Central memory CD8-positive, alpha-beta T cell (primary cell): ENCODE results near the gene CCDC32.

Experiments used
- ATAC-seq: fragments of 150-1000 bp; cut with Tn5 transposase; replicated peaks from 2 replicates; pipeline ENCODE4 v1.10.0; 2022; ENCODE audit warnings: mild to moderate bottlenecking, moderate FRiP score, moderate number of reproducible peaks; ENCODE audit not compliant: poor library complexity, severe bottlenecking; ENCODE audit errors: extremely low read depth
- DNase-seq, 2 donors: peaks; one replicate each; pipeline ENCODE4 v3.0.0; 2021; ENCODE audit warnings: low spot score in 2 of 2
- H3K27ac Mint-ChIP-seq: one replicate; pipeline ENCODE4 v1.8.0; 2022; ENCODE audit warnings: low read depth, mild to moderate bottlenecking, moderate library complexity, mixed read lengths
- H3K27me3 Mint-ChIP-seq: one replicate; pipeline ENCODE4 v1.8.0; 2022; ENCODE audit warnings: mixed read lengths
- H3K36me3 Mint-ChIP-seq: one replicate; pipeline ENCODE4 v1.8.0; 2022; ENCODE audit warnings: mild to moderate bottlenecking, moderate library complexity, mixed read lengths; ENCODE audit not compliant: insufficient read depth
- H3K4me1 Mint-ChIP-seq: one replicate; pipeline ENCODE4 v1.8.0; 2022; ENCODE audit warnings: mixed read lengths
- H3K4me3 Mint-ChIP-seq: one replicate; pipeline ENCODE4 v1.8.0; 2022; ENCODE audit warnings: mild to moderate bottlenecking, moderate library complexity, mixed read lengths
- H3K9me3 Mint-ChIP-seq: one replicate; pipeline ENCODE4 v1.8.0; 2022; ENCODE audit warnings: mixed read lengths

The CCDC32 gene

DNA sequence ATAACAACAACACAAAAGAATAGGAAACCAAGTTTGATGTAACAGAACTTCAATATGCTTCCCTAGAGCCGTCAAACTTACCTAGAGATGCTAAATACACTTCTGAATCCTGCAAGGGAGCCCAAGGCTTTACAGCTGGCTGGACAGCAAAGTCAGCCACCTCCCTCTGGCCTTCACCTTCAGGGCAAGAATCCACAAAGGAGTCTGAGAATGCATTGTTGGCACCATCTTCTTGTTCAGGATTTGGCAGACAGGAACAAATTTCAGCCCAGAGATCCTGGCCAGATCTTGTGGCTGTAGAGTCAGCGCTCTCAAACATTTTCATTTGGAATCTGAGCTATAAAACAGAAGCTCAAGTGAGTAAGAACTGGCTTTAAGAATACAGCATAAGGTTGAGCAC, 2.2 kb downstream of the CCDC32 start:
- no peak overlapping the region for H3K27ac Mint-ChIP-seq
- ATAC-seq (no peak), DNase-seq (no peak)
- no peaks in the 10 kb centered on the region for H3K27me3 Mint-ChIP-seq
- H3K4me3 Mint-ChIP-seq: no peak overlapping the region
- H3K9me3 Mint-ChIP-seq: no peaks in the 10 kb centered on the region
- H3K4me1 Mint-ChIP-seq: peaks cover 50% of the 10 kb centered on the region
- peaks cover 14% of the 10 kb centered on the region for H3K36me3 Mint-ChIP-seq

- Mint-ChIP-seq H3K4me3 (no peak overlapping the region), H3K9me3 (no peaks in the 10 kb centered on the region), H3K36me3 (peaks cover 30% of the 10 kb centered on the region), H3K4me1 (peaks cover 35% of the 10 kb centered on the region), H3K27me3 (no peaks in the 10 kb centered on the region), H3K27ac (peak overlapping the region; percentile 3)
- DNase-seq (no peak), ATAC-seq (no peak)
Observed at GRCh38 chr15:40558952-40559742, 5.7 kb downstream of the CCDC32 start.

GRCh38 chr15:40555876-40556275, 9.0 kb downstream of the CCDC32 start:
- Mint-ChIP-seq H3K4me3 (no peak overlapping the region), H3K27ac (no peak overlapping the region), H3K36me3 (peaks cover 42% of the 10 kb centered on the region), H3K9me3 (no peaks in the 10 kb centered on the region), H3K4me1 (peaks cover 23% of the 10 kb centered on the region), H3K27me3 (no peaks in the 10 kb centered on the region)
- ATAC-seq (no peak), DNase-seq (no peak)

DNA sequence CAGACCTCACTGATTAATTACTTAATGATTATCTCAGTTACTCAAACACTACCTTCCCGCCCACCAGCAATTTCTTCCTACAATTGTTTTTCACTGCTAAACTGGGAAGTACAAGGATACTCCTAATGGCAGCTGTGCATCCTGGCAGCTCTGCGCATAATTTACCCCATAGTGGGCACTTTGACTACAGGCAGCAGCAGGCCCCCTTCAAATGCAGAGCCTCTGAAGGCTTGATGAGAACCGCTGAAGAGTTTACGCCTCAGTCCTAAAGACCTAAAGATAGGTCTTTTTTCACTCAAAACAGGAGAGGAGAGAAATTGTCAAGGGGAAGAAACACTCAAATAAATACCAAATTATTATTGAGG, 10.7 kb downstream of the CCDC32 start:
- DNase-seq (no peak), ATAC-seq (no peak)
- Mint-ChIP-seq H3K27ac (no peak overlapping the region), H3K27me3 (no peaks in the 10 kb centered on the region), H3K36me3 (peaks cover 44% of the 10 kb centered on the region), H3K9me3 (no peaks in the 10 kb centered on the region), H3K4me3 (no peak overlapping the region), H3K4me1 (peaks cover 12% of the 10 kb centered on the region)

- no peaks in the 10 kb centered on the region for H3K9me3 Mint-ChIP-seq
- H3K4me1 Mint-ChIP-seq: peaks cover 16% of the 10 kb centered on the region
- no peaks in the 10 kb centered on the region for H3K27me3 Mint-ChIP-seq
- H3K36me3 Mint-ChIP-seq: peaks cover 32% of the 10 kb centered on the region
- no peak overlapping the region for H3K27ac Mint-ChIP-seq
- ATAC-seq (no peak), DNase-seq (no peak)
- H3K4me3 Mint-ChIP-seq: no peak overlapping the region
Observed at GRCh38 chr15:40550341-40551037, 14.4 kb downstream of the CCDC32 start.

- Mint-ChIP-seq H3K9me3 (no peaks in the 10 kb centered on the region), H3K36me3 (peaks cover 31% of the 10 kb centered on the region), H3K27ac (no peak overlapping the region), H3K4me3 (no peak overlapping the region), H3K4me1 (peaks cover 16% of the 10 kb centered on the region), H3K27me3 (no peaks in the 10 kb centered on the region)
- DNase-seq: no peak
- no peak for ATAC-seq
Observed at GRCh38 chr15:40549894-40550293, 14.9 kb downstream of the CCDC32 start.

DNA sequence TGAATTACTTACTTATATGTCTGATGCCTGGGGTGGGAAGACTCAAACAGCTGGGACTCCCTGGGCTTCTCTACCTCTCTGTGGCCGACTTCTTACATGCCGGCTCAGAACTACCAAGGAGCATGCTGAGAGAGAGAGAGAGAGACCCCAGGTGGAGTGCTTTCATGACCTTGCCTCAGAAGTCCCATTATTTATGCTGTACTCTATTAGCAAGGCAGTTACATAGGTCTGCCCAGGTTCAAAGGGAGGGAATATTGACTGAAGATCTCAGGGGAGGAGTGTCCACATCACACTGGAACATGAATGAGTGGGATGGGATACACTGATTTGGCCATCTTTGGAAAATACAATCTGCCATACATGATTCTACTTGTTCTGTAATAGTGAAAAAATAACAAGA, 16.2 kb downstream of the CCDC32 start:
- H3K27ac Mint-ChIP-seq: no peak overlapping the region
- DNase-seq (no peak), ATAC-seq (no peak)
- no peak overlapping the region for H3K4me3 Mint-ChIP-seq
- peaks cover 24% of the 10 kb centered on the region for H3K36me3 Mint-ChIP-seq
- H3K9me3 Mint-ChIP-seq: no peaks in the 10 kb centered on the region
- no peaks in the 10 kb centered on the region for H3K27me3 Mint-ChIP-seq
- peaks cover 16% of the 10 kb centered on the region for H3K4me1 Mint-ChIP-seq

DNA sequence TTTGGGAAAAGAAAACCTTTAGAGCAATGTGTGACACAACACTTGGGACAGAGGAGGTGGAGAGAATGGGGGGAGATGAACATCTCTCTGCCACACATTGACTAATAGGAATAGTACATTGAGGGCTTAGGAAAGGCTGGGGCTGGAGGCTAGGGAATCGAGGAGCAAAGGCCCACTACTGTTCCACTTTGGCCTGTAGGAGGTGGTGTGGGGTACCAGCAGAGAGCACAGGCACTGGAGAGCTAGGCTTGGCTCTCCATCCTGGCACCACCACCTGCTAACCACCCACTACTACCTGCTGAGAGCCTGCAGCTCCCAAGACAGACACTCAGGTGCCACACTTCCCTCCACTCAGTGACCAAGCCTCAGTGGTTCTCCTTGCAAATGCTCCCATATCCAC, 19.4 kb downstream of the CCDC32 start:
- peaks cover 16% of the 10 kb centered on the region for H3K4me1 Mint-ChIP-seq
- DNase-seq: no peak
- no peak overlapping the region for H3K4me3 Mint-ChIP-seq
- no peaks in the 10 kb centered on the region for H3K27me3 Mint-ChIP-seq
- H3K9me3 Mint-ChIP-seq: no peaks in the 10 kb centered on the region
- H3K27ac Mint-ChIP-seq: no peak overlapping the region
- no peak for ATAC-seq
- H3K36me3 Mint-ChIP-seq: peaks cover 14% of the 10 kb centered on the region

- Mint-ChIP-seq H3K4me3 (no peak overlapping the region), H3K4me1 (peaks cover 11% of the 10 kb centered on the region), H3K27me3 (no peaks in the 10 kb centered on the region), H3K27ac (no peak overlapping the region), H3K36me3 (peaks cover 12% of the 10 kb centered on the region), H3K9me3 (no peaks in the 10 kb centered on the region)
- ATAC-seq: no peak
- no peak for DNase-seq
Observed at GRCh38 chr15:40543631-40544294, 21.1 kb downstream of the CCDC32 start.

DNA sequence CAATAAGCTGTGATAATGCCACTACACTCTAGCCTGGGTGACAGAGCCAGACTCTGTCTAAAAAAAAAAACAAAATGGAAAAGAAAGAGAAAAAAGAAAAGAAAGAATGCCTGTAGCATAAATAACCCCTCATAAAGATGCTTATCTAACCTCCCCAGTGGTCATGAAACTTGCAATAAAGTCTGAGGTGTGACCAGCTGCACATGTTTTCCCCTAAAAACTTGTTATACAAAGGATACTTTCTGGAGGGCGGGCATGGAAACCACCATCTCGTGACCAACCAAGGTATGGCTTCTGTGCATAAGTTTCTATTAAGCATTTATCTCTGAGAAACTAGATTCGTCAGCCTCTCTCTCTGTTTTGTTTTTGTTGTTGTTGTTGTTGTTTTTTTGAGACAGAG, 21.8 kb downstream of the CCDC32 start:
- ATAC-seq: no peak
- peaks cover 10% of the 10 kb centered on the region for H3K4me1 Mint-ChIP-seq
- H3K27ac Mint-ChIP-seq: no peak overlapping the region
- H3K4me3 Mint-ChIP-seq: no peak overlapping the region
- H3K27me3 Mint-ChIP-seq: no peaks in the 10 kb centered on the region
- no peaks in the 10 kb centered on the region for H3K9me3 Mint-ChIP-seq
- peaks cover 16% of the 10 kb centered on the region for H3K36me3 Mint-ChIP-seq
- DNase-seq: no peak

DNA sequence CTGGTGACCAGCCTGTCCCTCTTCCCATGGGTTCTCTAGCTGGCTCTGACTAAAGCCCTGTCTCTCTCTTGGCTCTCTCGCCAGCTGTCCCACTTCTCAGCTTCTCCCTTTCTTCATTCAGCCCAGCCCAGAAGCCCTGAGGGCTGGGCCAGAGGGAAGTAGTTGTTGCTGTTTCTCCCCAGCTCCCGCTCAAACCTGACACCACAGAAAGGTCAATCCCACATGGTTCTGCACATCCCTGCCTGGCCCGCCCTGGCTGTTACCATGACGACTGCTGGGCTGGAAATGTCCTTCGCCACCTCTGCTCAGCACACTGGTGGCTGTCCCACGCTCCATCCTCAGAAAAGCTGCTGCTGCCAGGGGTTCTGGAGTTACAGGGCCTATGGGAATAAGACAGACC, 25.9 kb downstream of the CCDC32 start:
- no peak overlapping the region for H3K27ac Mint-ChIP-seq
- H3K27me3 Mint-ChIP-seq: no peaks in the 10 kb centered on the region
- H3K36me3 Mint-ChIP-seq: peaks cover 12% of the 10 kb centered on the region
- DNase-seq: no peak
- no peaks in the 10 kb centered on the region for H3K9me3 Mint-ChIP-seq
- ATAC-seq: no peak
- H3K4me1 Mint-ChIP-seq: no peaks in the 10 kb centered on the region
- H3K4me3 Mint-ChIP-seq: no peak overlapping the region

DNA sequence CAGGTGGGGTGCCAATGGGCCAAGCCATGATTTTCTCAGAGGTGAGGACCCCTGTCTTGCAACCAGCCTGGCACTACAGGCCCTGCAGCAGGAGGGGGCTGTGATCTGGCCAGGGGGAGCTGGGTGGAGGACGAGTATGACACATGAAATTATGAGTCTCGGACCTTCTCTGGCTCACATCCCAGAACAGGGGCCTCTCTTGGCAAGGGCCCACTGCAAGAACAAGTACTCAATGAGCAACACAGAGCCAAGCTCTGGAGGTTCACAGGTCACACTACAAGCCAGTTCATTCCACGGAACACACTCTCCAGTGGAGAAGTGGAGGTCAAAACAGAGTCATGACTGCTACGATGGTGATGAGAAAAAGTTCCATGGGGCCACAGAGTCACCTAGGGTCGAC, 28.3 kb downstream of the CCDC32 start:
- Mint-ChIP-seq H3K36me3 (peaks cover 7% of the 10 kb centered on the region), H3K9me3 (no peaks in the 10 kb centered on the region), H3K27ac (no peak overlapping the region), H3K4me1 (no peaks in the 10 kb centered on the region), H3K4me3 (no peak overlapping the region), H3K27me3 (no peaks in the 10 kb centered on the region)
- ATAC-seq (no peak), DNase-seq (no peak)

DNA sequence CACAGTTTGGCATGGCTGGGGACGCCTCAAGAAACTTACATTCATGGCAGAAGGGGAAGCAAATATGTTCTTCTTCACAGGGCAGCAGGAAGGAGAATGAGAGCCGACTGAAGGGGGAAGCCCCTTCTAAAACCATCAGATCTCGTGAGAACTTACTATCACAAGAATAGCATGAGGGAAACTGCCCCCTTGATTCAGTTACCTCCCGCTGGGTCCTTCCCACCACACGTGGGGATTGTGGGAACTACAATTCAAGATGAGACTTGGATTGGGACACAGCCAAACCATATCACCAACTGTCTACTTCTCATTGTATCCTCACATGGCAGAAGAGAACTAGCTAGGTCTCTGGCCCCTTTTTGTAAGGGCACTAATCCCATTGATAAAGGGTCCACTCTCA, 30.5 kb downstream of the CCDC32 start:
- H3K4me3 Mint-ChIP-seq: no peak overlapping the region
- no peaks in the 10 kb centered on the region for H3K4me1 Mint-ChIP-seq
- H3K36me3 Mint-ChIP-seq: peaks cover 7% of the 10 kb centered on the region
- H3K27me3 Mint-ChIP-seq: no peaks in the 10 kb centered on the region
- no peak overlapping the region for H3K27ac Mint-ChIP-seq
- ATAC-seq: no peak
- H3K9me3 Mint-ChIP-seq: no peaks in the 10 kb centered on the region
- no peak for DNase-seq
